ENCODE data around the gene REG3A.

REG3A gene

GRCh38 chr2:79116997-79117928 is 42.3 kb downstream of the REG3A start:
- no peak for DNase-seq

- DNase-seq, result no peak
These were observed 44.6 kb downstream of the REG3A start for GRCh38 chr2:79114797-79115494.

- no peak for DNase-seq
These were observed 47.3 kb downstream of the REG3A start for GRCh38 chr2:79112269-79112668.

Measured in NCI-H1105 treated with DMSO at 0.1 percent for 48 hours (cell line).